Measurements from ENCODE around the gene ATG101.

Gene ATG101

DNA sequence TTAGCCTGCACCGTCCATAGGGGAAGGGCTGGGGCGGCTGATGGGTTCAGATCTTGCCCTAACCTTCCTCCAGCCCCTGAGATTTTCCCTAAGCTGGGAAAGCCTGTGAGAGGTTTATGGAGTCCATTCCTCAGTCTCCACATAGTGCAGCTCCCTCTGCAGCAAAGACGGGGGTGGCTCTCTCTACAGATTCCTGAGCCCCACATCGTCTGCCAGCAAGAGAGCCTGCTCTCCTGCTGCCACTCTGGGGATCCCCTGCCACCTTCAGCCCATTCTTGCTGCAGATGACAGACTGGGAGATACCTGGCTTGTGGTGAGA, 12.8 kb downstream of the ATG101 start:
- TF ChIP-seq CTCF (IDR thresholded peaks at IDR 0.05; ENCODE audit: insufficient read depth, missing control alignments) = no peak
- FAIRE-seq = no peak
- DNase-seq (ENCODE audit: insufficient read length, low spot score) = no peak

DNA sequence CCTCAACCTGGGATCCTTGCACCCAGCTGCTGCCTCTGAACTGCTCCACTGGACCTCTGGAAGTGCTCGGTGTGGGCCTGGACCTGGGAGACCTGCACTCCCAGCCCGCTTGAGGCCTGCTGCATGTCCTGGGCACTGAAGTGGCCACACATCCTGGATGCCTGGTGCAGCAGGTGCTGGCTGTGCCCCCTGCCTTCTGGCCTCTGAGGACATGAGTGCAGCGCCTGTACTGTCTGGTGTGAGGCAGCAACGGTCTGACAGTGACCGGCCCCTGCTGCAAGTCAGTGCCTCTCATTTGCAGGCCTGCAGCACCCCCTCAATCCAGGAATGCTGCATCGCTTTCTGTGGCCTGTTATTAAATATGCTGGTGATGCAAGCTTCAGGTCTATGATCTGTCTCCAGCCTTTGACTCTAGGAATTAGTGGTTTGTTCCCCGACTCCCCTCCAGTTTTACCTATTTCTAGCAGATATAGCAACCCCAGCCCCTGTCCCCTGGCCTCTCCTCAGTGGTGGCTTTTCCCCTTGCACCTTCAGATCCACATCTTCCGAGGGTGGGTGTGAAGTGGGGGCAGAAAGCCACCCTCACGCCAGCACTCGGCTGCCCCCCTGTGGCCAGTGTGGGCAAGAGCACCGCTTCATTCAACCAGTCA, 13.3 kb downstream of the ATG101 start:
- FAIRE-seq = no peak
- TF ChIP-seq CTCF (IDR thresholded peaks at IDR 0.05; ENCODE audit: insufficient read depth, missing control alignments) = peak; percentile 85
- peak; percentile 91 for DNase-seq (ENCODE audit: insufficient read length, low spot score)

- FAIRE-seq = no peak
Measured at GRCh38 chr12:52083638-52083996, 13.8 kb downstream of the ATG101 start.

GRCh38 chr12:52084491-52085231, 14.9 kb downstream of the ATG101 start:
- no peak for DNase-seq (ENCODE audit: insufficient read length, low spot score)
- FAIRE-seq = no peak
- TF ChIP-seq CTCF (IDR thresholded peaks at IDR 0.05; ENCODE audit: insufficient read depth, missing control alignments) = no peak

More at GRCh38 chr12:52083638-52083996, 13.8 kb downstream of the ATG101 start:
- no peak for TF ChIP-seq CTCF (IDR thresholded peaks at IDR 0.05; ENCODE audit: insufficient read depth, missing control alignments)
- DNase-seq (ENCODE audit: insufficient read length, low spot score) = no peak

DNA sequence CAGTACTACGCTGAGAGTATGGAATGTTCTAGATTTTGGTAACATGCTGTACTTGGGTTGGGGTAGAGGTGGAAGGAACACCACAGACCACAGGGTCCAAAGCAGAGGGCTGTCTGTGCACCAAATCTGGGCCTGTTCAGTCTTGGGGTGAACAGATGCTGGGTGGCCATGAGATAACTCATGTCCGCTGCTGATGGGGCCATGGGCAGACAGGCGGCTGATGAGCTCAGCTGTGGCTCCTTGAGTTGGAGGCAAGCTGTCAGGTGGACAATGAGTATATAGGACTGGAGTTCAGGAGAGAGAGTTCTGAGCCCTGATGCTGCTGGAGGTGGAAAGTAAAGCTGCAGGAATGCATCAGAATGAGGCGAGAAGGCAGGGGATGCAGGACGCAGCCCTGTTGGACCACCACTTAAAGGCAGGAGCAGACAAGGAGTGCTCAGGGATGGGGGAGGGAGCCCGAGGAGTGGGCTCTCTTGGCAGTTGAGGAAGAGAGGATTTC, 16.0 kb downstream of the ATG101 start:
- no peak for TF ChIP-seq CTCF (IDR thresholded peaks at IDR 0.05; ENCODE audit: insufficient read depth, missing control alignments)
- no peak for FAIRE-seq
- no peak for DNase-seq (ENCODE audit: insufficient read length, low spot score)

DNA sequence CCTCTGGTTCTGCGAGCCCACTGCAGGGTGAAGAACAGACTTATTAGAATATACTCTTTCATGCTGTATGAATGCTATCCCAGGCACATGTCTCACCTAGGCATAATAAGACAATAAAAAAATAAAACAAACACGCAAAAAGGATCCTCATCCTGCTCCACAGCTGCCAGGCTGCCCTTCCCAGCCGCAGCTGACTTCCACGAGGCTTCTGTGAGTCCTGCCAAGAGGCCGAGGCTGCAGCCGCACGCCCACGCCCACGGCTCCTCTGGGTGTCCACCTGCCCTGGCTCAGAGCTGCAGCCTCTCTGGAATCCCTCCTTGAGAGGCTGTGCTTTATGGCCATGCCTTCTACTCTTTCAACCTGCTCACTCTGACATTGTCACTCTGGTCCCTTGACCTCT, 16.6 kb downstream of the ATG101 start:
- DNase-seq (ENCODE audit: insufficient read length, low spot score) = no peak
- TF ChIP-seq CTCF (IDR thresholded peaks at IDR 0.05; ENCODE audit: insufficient read depth, missing control alignments) = no peak
- FAIRE-seq = no peak

Measured in D721Med (cell line).